Measurements from ENCODE around the gene ZIC4. TPM values are rescaled to one million over a fixed set of nuclear protein-coding genes. Genes with fewer than 3 reads are reported as not detected.

ZIC4 gene
- total and polyA plus RNA-seq, 4 donors, result 0.06 TPM; not detected in 3

DNA sequence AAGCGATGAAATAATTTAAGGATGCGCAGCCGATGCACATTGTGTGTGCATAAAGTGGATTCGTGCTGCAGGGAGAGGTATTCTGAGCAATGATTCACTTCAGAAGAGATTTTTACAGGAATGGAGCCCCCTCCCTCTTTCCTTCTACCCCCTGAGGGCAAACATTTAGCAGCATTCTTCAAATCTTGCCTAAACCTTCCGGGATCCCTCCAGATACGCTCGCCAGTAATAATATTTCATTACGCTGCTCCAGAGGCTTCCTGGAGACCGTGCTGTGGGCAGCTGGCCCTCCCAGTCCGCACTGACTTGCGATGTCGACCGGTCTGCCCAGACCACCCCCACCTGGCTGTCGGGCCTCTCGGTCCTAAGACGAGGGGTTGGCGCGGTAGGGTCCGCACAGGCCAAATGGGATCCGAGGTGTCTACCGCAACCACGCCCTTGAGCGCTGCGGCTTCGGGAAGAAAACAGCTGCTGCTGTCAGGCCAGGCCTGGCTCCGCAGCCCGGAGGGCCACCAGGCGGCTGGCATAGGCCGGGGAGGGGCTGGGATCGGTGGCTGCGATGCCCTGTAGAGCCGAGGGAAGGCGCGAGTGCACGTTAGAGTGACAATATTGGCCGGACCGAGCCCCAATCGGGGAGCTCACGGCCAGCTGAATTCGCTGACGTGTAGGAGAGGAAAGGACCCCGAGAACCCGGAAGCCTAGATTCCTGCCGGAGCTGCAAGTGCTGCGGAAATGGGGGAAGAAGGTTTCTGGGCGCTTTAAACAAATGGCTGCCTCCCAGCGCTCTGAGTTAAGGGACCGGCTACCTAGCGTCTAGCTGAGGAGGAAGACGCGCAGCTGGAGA is 14.3 kb downstream of the ZIC4 start:
- DNase-seq (ENCODE audit: low spot score), result no peak
- no peak overlapping the region for H3K27ac ChIP-seq (ENCODE audit: low read depth in 1 of 2, low read length in 2 of 2)
- peaks cover 0 to 4% (median 0%) of the 10 kb centered on the region in 4 donors for H3K36me3 ChIP-seq (ENCODE audit: control insufficient read depth in 4 of 4, insufficient read depth in 3 of 4, low read depth in 1 of 4, low read length in 3 of 4)
- H3K4me1 ChIP-seq (ENCODE audit: control insufficient read depth in 4 of 4, insufficient read depth in 4 of 4, low read length in 3 of 4), result peaks cover 7 to 38% (median 22%) of the 10 kb centered on the region in 4 donors
- WGBS, result 7% methylated on average over 51 of the region's 51 CpGs
- peaks cover 8 to 33% (median 19%) of the 10 kb centered on the region in 4 donors for H3K27me3 ChIP-seq (ENCODE audit: control insufficient read depth in 4 of 4, insufficient read depth in 4 of 4, low read length in 3 of 4)
- peak overlapping the region in 1 of 2 donors; percentile 7 for H3K9ac ChIP-seq (ENCODE audit: low read depth in 1 of 2, low read length in 2 of 2)
- peak overlapping the region in 2 of 3 donors; percentile 61 to 75 for H3K4me3 ChIP-seq (ENCODE audit: low read depth in 1 of 3, low read length in 3 of 3)
- peak in 1 of 2 donors; percentile 20 for TF ChIP-seq HNF4A (conservative IDR thresholded peaks at IDR 0.05)
- peak in 1 of 2 donors; percentile 16 for TF ChIP-seq RXRA (IDR thresholded peaks at IDR 0.05)
- TF ChIP-seq, protein P1, sequence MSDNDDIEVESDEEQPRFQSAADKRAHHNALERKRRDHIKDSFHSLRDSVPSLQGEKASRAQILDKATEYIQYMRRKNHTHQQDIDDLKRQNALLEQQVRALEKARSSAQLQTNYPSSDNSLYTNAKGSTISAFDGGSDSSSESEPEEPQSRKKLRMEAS (IDR thresholded peaks at IDR 0.05), result peak; percentile 50
- TF ChIP-seq, protein P2, sequence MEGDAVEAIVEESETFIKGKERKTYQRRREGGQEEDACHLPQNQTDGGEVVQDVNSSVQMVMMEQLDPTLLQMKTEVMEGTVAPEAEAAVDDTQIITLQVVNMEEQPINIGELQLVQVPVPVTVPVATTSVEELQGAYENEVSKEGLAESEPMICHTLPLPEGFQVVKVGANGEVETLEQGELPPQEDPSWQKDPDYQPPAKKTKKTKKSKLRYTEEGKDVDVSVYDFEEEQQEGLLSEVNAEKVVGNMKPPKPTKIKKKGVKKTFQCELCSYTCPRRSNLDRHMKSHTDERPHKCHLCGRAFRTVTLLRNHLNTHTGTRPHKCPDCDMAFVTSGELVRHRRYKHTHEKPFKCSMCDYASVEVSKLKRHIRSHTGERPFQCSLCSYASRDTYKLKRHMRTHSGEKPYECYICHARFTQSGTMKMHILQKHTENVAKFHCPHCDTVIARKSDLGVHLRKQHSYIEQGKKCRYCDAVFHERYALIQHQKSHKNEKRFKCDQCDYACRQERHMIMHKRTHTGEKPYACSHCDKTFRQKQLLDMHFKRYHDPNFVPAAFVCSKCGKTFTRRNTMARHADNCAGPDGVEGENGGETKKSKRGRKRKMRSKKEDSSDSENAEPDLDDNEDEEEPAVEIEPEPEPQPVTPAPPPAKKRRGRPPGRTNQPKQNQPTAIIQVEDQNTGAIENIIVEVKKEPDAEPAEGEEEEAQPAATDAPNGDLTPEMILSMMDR (IDR thresholded peaks at IDR 0.05; ENCODE audit: low read depth, low read length, missing input control), result peak; percentile 21
- TF ChIP-seq NR2F2 (IDR thresholded peaks at IDR 0.05), result no peak
- TF ChIP-seq GABPA (IDR thresholded peaks at IDR 0.05 in 1 of 2, conservative IDR thresholded peaks at IDR 0.05 in 1 of 2), result peak in 1 of 2 donors; percentile 27
- no peak for TF ChIP-seq HNF4G (IDR thresholded peaks at IDR 0.05)
- no peak for TF ChIP-seq JUND (IDR thresholded peaks at IDR 0.05)
- TF ChIP-seq, protein P3, sequence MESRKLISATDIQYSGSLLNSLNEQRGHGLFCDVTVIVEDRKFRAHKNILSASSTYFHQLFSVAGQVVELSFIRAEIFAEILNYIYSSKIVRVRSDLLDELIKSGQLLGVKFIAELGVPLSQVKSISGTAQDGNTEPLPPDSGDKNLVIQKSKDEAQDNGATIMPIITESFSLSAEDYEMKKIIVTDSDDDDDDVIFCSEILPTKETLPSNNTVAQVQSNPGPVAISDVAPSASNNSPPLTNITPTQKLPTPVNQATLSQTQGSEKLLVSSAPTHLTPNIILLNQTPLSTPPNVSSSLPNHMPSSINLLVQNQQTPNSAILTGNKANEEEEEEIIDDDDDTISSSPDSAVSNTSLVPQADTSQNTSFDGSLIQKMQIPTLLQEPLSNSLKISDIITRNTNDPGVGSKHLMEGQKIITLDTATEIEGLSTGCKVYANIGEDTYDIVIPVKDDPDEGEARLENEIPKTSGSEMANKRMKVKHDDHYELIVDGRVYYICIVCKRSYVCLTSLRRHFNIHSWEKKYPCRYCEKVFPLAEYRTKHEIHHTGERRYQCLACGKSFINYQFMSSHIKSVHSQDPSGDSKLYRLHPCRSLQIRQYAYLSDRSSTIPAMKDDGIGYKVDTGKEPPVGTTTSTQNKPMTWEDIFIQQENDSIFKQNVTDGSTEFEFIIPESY (IDR thresholded peaks at IDR 0.05), result no peak
- peak; percentile 83 for TF ChIP-seq YY1 (IDR thresholded peaks at IDR 0.05)
- TF ChIP-seq RAD21 (IDR thresholded peaks at IDR 0.05), result peak in 1 of 2 donors; percentile 61
- H3K9me3 ChIP-seq (ENCODE audit: control insufficient read depth in 4 of 4, low read length in 3 of 4), result peaks cover 0 to 6% (median 0%) of the 10 kb centered on the region in 4 donors

DNA sequence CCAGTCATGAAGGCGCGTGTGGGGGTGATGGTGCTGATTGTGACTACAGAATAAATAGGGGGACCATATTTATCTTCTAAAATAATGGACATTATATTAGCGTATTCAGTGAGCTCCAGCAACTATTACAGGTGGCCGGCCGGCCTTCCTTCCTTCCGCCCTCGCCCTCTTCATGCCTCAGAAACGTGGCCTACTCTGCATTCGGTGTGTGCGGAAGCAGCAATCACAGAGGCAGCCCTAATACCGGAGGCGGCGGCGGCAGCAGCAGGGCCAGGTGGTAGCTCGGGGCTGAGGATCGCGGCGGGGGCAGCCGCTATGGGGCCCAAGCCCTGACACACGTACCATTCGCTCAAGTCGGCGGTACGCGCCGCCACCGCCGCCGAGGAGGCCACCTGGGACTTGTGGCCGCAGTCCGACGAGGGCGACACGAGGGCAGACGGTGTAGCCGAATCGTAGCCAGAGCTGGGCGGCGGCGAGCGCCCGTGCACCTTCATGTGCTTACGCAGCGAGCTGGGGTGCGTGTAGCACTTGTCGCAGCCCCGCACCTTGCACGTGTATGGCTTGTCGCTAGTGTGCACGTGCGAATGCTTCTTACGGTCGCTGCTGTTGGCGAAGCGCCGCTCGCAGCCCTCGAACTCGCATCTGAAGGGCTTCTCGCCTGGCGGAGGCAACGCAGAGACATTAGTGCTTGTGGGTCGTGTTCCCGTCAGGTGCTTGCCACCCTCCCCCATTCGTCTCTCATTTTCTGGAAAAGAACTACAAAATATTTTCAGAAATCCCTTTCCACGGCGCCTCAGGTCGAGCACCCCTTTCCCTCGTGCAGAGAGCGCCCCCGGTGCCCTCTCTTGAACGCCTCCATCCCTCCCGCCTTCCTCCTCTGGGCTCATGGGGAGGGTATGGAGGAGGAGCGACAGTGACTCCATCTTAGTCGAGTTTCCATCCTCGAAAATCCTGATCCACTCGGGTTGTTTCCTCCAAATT is 15.5 kb downstream of the ZIC4 start:
- H3K27ac ChIP-seq (ENCODE audit: low read depth in 1 of 2, low read length in 2 of 2), result no peak overlapping the region
- TF ChIP-seq, protein P3 (IDR thresholded peaks at IDR 0.05), result no peak
- TF ChIP-seq FOXA1 (IDR thresholded peaks at IDR 0.05) (no peak), RAD21 (IDR thresholded peaks at IDR 0.05) (no peak), HNF4G (IDR thresholded peaks at IDR 0.05) (no peak), TAF1 (conservative IDR thresholded peaks at IDR 0.05) (no peak), YY1 (IDR thresholded peaks at IDR 0.05) (no peak)
- TF ChIP-seq, protein P1 (IDR thresholded peaks at IDR 0.05), result no peak
- peaks cover 0 to 6% (median 0%) of the 10 kb centered on the region in 4 donors for H3K9me3 ChIP-seq (ENCODE audit: control insufficient read depth in 4 of 4, low read length in 3 of 4)
- H3K4me3 ChIP-seq (ENCODE audit: low read depth in 1 of 3, low read length in 3 of 3), result no peak overlapping the region
- WGBS, result 13% methylated on average over 77 of the region's 77 CpGs
- peaks cover 8 to 38% (median 23%) of the 10 kb centered on the region in 4 donors for H3K27me3 ChIP-seq (ENCODE audit: control insufficient read depth in 4 of 4, insufficient read depth in 4 of 4, low read length in 3 of 4)
- H3K4me1 ChIP-seq (ENCODE audit: control insufficient read depth in 4 of 4, insufficient read depth in 4 of 4, low read length in 3 of 4), result peaks cover 4 to 38% (median 21%) of the 10 kb centered on the region in 4 donors
- H3K9ac ChIP-seq (ENCODE audit: low read depth in 1 of 2, low read length in 2 of 2), result no peak overlapping the region
- peaks cover 0 to 4% (median 0%) of the 10 kb centered on the region in 4 donors for H3K36me3 ChIP-seq (ENCODE audit: control insufficient read depth in 4 of 4, insufficient read depth in 3 of 4, low read depth in 1 of 4, low read length in 3 of 4)
- DNase-seq (ENCODE audit: low spot score), result no peak
